ENCODE results near the gene HPSE.
"Not testable (repeated sequence)": the region's sequence is repeated elsewhere in the genome, so short reads cannot be mapped to it uniquely, and the experiment has no call there.

The HPSE gene

GRCh38 chr4:83282049-83282535 lies 52.6 kb downstream of the HPSE start:
- DNase-seq: peak; percentile 56

DNA sequence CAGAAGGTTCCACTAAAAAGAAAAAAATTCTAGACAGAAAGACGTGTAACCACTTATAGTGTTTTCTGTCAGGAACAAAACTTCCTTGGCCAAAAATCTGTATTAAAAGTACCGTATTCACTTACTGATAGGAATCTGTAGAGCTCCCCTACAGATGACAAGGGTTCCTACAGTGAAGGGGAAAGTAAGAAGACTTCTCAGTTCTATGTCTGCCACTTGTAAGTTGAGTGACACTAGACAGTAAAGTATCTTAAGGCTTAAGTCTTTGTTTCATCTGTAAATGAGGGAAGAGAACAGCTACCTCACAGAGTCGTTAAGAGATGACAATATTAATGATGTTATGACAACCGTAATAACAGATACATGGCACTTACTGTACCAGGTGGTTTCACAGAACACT lies 53.3 kb downstream of the HPSE start:
- DNase-seq: no peak

DNA sequence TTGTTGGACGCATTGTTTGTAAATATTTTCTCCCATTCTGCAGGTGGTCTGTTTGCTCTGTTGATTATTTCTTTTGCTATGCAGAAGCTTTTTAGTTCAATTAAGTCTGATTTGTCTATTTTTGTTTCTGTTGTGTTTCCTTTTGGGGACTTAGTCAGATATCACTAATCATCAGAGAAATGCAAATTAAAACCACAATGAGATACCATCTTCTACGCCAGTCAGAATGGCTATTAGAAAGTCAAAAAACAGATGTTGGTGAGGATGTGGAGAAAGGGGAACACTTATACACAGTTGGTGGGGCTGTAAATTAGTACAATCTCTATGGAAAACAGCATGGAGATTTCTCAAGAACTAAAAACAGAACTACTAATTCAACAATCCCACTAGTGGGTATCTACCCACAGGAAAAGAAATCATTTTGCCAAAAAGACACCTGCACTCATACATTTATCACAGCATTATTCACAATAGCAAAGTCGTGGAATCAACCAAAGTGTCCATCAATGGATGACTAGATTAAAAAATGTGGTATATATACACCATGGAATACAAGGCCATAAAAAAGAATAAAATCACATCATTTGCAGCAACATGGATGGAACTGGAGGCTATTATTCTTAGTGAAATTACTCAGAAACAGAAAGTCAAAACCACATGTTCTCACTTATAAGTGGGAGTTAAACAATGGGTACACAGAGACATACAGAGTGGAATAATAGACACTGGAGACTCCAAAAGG lies 58.2 kb downstream of the HPSE start:
- DNase-seq: no peak

DNA sequence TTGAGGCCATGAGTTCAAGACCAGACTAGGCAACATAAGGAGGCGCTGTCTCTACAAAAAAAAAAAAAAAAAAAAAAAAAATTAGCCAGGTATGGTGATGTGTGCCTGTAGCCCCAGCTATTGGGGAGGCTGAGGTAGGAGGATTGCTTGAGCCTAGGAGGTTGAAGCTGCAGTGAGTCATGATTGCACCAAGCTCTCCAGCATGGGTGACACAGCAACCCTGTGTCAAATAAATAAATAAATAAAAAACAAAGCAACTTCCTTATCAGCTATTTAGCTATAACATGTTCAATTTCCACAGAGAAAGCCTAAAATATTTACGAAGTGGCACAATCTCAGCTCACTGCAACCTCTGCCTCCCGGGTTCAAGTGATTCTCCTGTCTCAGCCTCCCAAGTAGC lies 60.7 kb downstream of the HPSE start:
- DNase-seq: not testable (repeated sequence)

GRCh38 chr4:83272900-83273299 lies 61.7 kb downstream of the HPSE start:
- DNase-seq: no peak

DNA sequence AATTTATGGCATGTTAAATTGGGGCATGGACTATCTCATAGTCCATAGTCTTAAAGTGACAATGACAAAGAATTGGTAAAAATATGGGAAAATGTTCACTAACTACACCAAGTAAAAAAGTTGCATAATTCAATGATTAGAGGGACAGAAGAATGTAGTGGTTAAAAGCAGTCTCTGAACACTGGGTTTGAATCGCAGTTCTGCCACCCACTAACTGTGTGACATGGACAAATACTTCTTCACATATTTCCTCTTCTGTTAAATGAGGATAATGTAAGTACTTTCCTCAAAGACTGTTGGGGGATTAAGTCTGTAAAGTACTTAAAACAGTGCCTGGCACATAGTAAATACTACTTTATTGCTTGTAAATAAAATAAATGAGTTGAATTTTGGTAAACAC lies 65.4 kb downstream of the HPSE start:
- no peak for DNase-seq

- no peak for DNase-seq
These were observed 66.2 kb downstream of the HPSE start for GRCh38 chr4:83268491-83268890.

DNA sequence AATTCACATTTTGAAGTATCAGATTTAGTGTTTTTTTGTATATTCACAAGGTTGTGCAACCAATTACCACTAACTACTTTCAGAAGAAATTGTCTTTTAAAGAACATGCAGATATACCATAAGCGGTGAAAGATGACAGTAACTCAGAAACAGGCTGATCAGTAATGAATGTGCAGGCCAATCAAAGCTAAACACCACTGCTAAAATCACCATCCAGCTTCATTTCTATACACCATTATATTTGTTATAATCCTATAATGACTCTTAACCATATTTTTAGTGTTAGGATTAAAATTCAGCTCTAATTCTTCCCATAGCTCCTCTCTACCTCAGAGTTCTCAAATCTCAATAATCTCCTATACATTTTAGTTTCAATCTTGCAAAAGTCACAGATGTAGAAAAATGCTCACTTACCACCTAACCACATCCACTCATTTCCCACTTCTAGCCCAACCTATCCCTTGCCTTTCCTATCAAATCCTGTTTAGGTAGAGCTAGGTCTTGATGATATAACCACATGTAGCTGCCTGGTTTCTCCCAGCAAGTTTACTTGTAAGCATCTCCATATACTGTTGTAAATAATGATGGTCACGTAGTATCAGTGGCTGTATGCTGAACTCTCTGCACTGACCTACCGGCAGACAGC lies 66.7 kb downstream of the HPSE start:
- DNase-seq: no peak

GRCh38 chr4:83267121-83267829 lies 67.4 kb downstream of the HPSE start:
- DNase-seq: no peak

DNA sequence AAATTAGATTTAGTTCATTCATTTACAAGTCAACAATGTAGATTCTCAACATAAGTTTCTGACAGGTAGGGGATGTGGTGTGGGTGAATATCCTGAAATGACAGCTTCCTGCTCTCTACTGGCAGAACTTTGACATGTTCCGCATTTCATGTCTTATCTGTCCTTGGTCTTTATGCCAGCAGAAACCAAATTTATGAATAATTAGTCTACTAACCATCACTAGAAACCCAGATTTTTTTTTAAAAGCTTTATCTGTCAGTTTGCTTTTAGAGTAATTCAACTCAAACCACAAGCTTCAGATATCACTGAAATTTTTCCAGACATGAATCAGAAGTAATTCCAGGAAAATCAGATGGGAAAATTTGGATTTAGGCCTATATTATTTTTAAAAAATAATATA lies 68.0 kb downstream of the HPSE start:
- no peak for DNase-seq

- DNase-seq: no peak
These were observed 71.5 kb downstream of the HPSE start for GRCh38 chr4:83263106-83263505.

GRCh38 chr4:83262682-83263081 lies 72.0 kb downstream of the HPSE start:
- no peak for DNase-seq

DNA sequence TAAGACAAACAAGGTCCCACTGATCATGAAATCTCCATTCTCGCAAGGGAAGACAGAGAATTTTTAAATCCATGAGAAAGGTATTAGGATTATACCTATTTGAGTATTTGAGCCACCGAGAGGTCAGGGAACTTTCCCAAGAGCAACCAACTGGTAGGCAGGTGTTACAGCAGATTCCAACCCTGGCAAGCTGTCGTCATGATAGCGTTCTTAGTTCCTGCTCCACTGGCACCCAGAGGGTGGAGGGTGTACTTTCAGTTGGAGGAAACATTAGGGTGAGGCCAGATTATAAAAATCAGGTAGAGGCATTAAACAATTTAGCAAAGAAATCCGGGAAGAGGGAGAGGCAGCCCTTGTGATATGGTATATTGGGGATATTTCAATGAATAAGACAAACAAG lies 73.3 kb downstream of the HPSE start:
- DNase-seq: no peak

- DNase-seq: no peak
These were observed 75.1 kb downstream of the HPSE start for GRCh38 chr4:83259586-83259985.

GRCh38 chr4:83258461-83258860 lies 76.2 kb downstream of the HPSE start:
- DNase-seq: no peak

- no peak for DNase-seq
These were observed 76.8 kb downstream of the HPSE start for GRCh38 chr4:83257811-83258210.

DNA sequence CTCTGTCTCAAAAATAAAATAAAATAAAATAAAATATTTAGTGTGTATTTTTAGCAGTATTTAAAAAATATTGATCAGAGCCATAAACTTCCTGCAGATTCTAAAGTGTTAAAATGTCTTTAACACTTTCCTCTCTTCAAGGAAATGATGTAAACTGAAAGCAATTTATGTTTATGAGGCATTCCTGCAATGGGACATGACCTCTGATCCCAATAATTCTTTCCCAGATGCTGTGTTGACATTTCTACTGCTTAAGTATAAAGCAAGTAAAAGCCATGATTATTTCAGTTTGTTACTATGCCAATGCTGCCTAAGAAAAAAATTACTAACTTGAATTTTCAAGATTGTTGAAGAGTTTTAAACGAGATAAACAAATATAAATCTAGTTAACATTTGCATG lies 79.1 kb downstream of the HPSE start:
- no peak for DNase-seq

DNA sequence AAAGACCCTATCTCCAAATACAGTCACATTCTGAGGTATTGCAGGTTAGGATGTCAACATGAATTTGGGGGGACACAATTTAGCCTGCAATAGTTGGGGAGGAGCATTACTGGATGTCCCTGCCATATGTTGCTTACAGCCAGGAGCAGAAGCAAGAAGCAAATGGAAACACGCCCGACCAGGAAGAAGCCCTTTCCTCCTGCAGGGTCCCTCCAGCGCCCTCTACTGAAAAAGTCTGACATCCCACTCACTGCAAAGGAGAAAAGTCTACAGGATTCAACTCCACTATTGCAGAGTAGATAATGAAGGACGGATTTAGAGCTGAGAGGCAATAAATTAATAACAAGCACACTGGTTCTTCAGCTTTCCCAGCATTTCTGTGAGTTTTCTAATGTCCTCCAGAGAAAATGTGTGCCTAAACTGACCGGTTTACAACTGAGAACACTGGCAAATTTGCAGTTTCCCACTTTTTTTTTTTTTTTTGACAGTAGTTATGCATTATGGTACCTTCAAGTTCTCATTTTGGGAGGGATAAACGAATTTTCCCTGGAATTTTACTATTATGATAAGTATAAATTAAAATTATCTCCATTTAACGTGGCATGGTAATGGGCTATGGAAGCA lies 81.8 kb downstream of the HPSE start:
- DNase-seq: peak; percentile 67

DNA sequence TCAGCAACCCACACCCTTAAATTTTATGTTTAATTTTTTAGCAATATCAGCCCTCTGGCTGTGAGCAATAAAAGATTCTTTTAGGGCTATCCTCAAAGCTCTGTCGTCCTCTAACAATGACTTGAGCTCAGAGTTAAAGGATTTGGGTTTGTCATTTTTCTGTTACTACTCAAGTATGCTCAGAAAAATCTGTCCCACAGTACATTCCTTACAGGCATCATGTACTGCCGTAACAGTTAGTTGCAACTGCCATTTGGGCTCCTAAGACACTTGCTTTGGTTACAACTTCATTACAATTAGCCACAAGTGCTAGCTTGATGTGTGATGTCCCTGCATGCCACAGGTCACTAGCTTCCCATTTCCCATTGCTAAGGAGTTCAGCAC lies 83.2 kb downstream of the HPSE start:
- no peak for DNase-seq

- no peak for DNase-seq
These were observed 83.8 kb downstream of the HPSE start for GRCh38 chr4:83250687-83251446.

- DNase-seq: no peak
These were observed 86.2 kb downstream of the HPSE start for GRCh38 chr4:83248486-83248885.
